Karpas-422 (cell line): ENCODE data around the gene TFDP1. TPM values are rescaled to one million over a fixed set of nuclear protein-coding genes. Genes with fewer than 3 reads are reported as not detected.

Experiments used
- DNase-seq: peaks from one replicate; pipeline ENCODE4 v3.0.0-alpha.2; 2015
- H2AFZ ChIP-seq: fragments of 200-600 bp; sonication (generic); 2 replicates; pipeline ENCODE4 v1.6.1; 2014; ENCODE audit warnings: antibody characterized with exemption, low read length, mixed read lengths
- H3K27ac ChIP-seq: fragments of 200-600 bp; sonication (generic); 2 replicates; pipeline ENCODE4 v1.5.1; 2014; ENCODE audit warnings: mild to moderate bottlenecking, low read length, moderate library complexity
- H3K27me3 ChIP-seq: fragments of 200-600 bp; sonication (generic); 2 replicates; pipeline ENCODE4 v1.6.1; 2014; ENCODE audit warnings: low read length, mixed read lengths
- H3K36me3 ChIP-seq: fragments of 200-600 bp; sonication (generic); 2 replicates; pipeline ENCODE4 v1.6.1; 2014; ENCODE audit warnings: low read length, mixed read lengths; ENCODE audit not compliant: insufficient read depth
- H3K4me1 ChIP-seq: fragments of 200-600 bp; sonication (generic); 2 replicates; pipeline ENCODE4 v1.6.1; 2014; ENCODE audit warnings: mild to moderate bottlenecking, low read length, mixed read lengths
- H3K4me2 ChIP-seq: fragments of 200-600 bp; sonication (generic); 2 replicates; pipeline ENCODE4 v1.6.1; 2014; ENCODE audit warnings: low read length, low read depth, mild to moderate bottlenecking; ENCODE audit not compliant: poor library complexity, severe bottlenecking
- H3K4me3 ChIP-seq: fragments of 200-600 bp; sonication (generic); 2 replicates; pipeline ENCODE4 v1.5.1; 2014; ENCODE audit warnings: mild to moderate bottlenecking, antibody characterized with exemption, low read length, mixed read lengths
- H3K79me2 ChIP-seq: fragments of 200-600 bp; sonication (generic); 2 replicates; pipeline ENCODE4 v1.6.1; 2014; ENCODE audit warnings: mild to moderate bottlenecking, low read length, mixed read lengths
- H3K9ac ChIP-seq: fragments of 200-600 bp; sonication (generic); 2 replicates; pipeline ENCODE4 v1.6.0; 2014; ENCODE audit warnings: low read length
- H3K9me2 ChIP-seq: fragments of 200-600 bp; sonication (generic), shearing (Covaris generic); replicated peaks from 2 replicates; pipeline ENCODE4 v1.6.0; 2014; ENCODE audit warnings: mild to moderate bottlenecking, low read length, moderate library complexity; ENCODE audit not compliant: insufficient read depth
- H3K9me3 ChIP-seq: fragments of 300-700, 200-600 bp; sonication (generic); 2 replicates; pipeline ENCODE4 v1.6.1; 2014; ENCODE audit warnings: low read length, mixed read lengths
- H4K20me1 ChIP-seq: fragments of 200-600 bp; sonication (generic); 2 replicates; pipeline ENCODE4 v1.6.1; 2014; ENCODE audit warnings: mild to moderate bottlenecking, antibody characterized with exemption, low read length, low read depth; ENCODE audit not compliant: insufficient read depth
- total RNA-seq: library from RNA; depleted of rRNA; stranded (reverse); fragments of >200 nt; shearing (Covaris generic); gene quantifications from 2 replicates; pipeline ENCODE4 v1.2.3, GENCODE V29; 2014; ENCODE audit warnings: low replicate concordance

The TFDP1 gene
- total RNA-seq, 1 experiment from 2014 or later: 89.2 TPM

DNA sequence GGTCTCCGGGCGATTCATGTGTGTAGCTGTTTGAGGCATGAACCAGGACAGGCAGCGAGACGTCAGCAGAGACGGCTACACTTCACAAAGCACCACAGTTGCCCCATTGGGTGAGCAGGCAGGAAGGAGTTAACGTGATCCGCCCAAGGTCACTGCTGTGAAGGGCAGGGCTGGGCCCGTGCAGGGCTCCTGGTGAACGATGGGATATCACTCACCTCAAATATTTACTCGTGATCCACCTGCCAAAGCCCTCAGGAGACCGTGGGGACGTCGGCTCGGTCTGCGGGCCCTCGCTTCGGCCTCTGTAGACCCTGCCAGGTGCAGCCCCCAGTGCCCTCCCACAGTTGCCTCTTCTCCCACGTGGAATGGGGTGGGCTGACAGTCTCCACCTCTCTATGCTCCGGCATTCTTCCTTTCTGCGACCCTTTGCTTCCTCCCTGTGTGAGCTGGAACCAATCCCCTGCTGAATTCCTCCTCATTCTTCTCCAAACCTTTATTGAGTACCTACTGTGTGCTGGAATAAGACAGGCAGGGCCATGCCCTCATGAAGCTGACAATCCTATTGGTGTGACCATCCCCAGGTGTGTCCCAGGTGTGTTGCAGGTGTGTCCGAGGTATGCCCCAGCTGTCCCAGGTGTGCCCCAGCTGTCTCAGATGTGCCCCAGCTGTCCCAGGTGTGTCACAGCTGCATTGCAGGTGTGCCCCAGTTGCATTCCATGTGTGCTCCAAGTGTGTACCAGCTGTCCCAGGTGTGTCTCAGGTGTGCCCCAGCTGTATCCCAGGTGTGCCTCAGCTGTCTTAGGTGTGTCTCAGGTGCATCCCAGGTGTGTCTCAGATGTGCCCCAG, 80.4 kb downstream of the TFDP1 start:
- Histone ChIP-seq H3K27me3 (no peaks in the 10 kb centered on the region), H3K9me2 (no peaks in the 10 kb centered on the region), H3K9ac (no peak overlapping the region), H3K27ac (no peak overlapping the region), H4K20me1 (no peaks in the 10 kb centered on the region), H2AFZ (no peak overlapping the region), H3K4me1 (no peaks in the 10 kb centered on the region), H3K4me3 (no peak overlapping the region), H3K9me3 (peaks cover 6% of the 10 kb centered on the region; the same call in 1 of the 2 replicates), H3K4me2 (no peak overlapping the region), H3K36me3 (no peaks in the 10 kb centered on the region), H3K79me2 (no peaks in the 10 kb centered on the region)
- no peak for DNase-seq

DNA sequence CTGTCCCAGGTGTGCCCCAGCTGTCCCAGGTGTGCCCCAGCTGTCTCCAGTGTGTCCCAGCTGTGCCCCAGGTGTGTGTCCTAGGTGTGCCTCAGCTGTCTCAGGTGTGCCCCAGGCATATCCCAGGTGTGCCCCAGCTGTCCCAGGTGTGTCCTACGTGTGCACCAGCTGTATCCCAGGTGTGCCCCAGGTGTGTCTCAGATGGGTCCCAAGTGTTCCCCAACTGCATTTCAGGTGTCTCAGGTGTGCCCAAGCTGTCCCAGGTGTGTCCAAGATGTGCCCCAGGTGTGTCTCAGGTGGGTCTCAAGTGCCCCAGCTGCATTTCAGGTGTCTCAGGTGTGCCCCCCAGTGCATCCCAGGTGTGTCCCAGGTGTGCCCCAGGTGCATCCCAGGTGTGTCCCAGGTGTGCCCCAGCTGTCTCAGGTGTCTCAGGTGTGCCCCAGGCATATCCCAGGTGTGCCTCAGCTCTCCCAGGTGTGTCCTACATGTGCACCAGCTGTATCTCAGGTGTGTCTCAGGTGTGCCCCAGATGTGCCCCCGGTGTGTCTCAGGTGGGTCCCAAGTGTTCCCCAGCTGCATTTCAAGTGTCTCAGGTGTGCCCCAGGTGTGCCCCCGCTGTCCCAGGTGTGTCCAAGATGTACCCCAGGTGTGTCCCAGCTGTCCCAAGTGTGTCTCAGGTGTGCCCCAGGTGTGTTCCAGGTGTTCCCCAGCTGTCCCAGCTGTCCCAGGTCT, 81.2 kb downstream of the TFDP1 start:
- H3K79me2 ChIP-seq: no peaks in the 10 kb centered on the region
- no peaks in the 10 kb centered on the region for H3K36me3 ChIP-seq
- H3K9me2 ChIP-seq: no peaks in the 10 kb centered on the region
- H2AFZ ChIP-seq: no peak overlapping the region
- H3K4me2 ChIP-seq: no peak overlapping the region
- H3K9me3 ChIP-seq: peaks cover 4% of the 10 kb centered on the region; the same call in 1 of the 2 replicates
- no peak overlapping the region for H3K9ac ChIP-seq
- no peaks in the 10 kb centered on the region for H3K27me3 ChIP-seq
- DNase-seq: no peak
- H3K4me3 ChIP-seq: no peak overlapping the region
- no peaks in the 10 kb centered on the region for H4K20me1 ChIP-seq
- H3K27ac ChIP-seq: no peak overlapping the region
- H3K4me1 ChIP-seq: no peaks in the 10 kb centered on the region

DNA sequence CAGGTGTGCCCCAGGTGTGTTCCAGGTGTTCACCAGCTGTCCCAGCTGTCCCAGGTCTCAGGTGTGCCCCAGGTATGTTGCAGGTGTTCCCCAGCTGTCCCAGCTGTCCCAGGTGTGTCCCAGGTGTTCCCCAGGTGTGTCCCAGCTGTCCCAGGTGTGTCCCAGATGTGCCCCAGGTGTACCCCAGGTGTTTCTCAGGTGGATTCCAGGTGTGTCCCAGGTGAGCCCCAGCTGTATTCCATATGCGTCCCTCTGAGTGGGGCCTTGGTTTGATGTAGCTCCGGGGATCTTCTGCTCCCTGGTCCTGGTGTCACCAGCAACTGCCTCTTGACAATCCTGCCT, 81.7 kb downstream of the TFDP1 start:
- H3K4me2 ChIP-seq: no peak overlapping the region
- H3K4me3 ChIP-seq: no peak overlapping the region
- H3K9me3 ChIP-seq: no peaks in the 10 kb centered on the region; the same call in 1 of the 2 replicates
- H2AFZ ChIP-seq: no peak overlapping the region
- no peaks in the 10 kb centered on the region for H3K36me3 ChIP-seq
- H3K27me3 ChIP-seq: no peaks in the 10 kb centered on the region
- H3K9me2 ChIP-seq: no peaks in the 10 kb centered on the region
- H3K27ac ChIP-seq: no peak overlapping the region
- no peaks in the 10 kb centered on the region for H3K79me2 ChIP-seq
- no peaks in the 10 kb centered on the region for H4K20me1 ChIP-seq
- no peak for DNase-seq
- no peak overlapping the region for H3K9ac ChIP-seq
- H3K4me1 ChIP-seq: no peaks in the 10 kb centered on the region

DNA sequence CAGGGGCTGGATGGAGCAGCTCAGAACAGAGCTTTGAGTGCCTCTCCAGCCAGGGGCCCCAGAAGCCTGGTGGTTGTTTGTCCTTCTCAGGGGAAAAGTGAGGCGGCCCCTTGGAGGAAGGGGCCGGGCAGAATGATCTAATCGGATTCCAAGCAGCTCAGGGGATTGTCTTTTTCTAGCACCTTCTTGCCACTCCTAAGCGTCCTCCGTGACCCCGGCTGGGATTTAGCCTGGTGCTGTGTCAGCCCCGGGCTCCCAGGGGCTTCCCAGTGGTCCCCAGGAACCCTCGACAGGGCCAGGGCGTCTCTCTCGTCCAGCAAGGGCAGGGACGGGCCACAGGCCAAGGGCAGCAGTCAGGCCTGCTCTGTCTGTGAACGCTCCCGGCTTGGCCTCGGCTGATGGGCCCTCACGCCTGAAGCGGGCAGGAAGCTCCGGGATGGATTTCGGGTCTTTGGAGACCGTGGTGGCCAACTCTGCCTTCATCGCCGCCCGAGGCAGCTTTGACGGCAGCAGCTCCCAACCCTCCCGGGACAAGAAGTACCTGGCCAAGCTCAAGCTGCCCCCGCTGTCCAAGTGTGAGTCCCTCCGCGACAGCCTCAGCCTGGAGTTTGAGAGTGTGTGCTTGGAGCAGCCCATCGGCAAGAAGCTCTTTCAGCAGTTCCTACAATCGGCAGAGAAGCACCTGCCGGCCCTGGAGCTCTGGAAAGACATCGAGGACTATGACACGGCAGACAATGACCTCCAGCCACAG, 82.6 kb downstream of the TFDP1 start, which contains the start of gene GRK1:
TSS of gene GRK1 (plus strand) at position 269 of the 751 bp plus-strand sequence. CDS start at position 437, 168 bp downstream.
- Histone ChIP-seq H3K9ac (no peak within 1 kb of the TSS), H3K4me3 (no peak within 1 kb of the TSS), H4K20me1 (no peaks in the 10 kb centered on the region), H3K4me1 (no peaks in the 10 kb centered on the region), H2AFZ (no peak within 1 kb of the TSS), H3K27ac (no peak within 1 kb of the TSS), H3K79me2 (no peaks in the 10 kb centered on the region), H3K27me3 (no peaks in the 10 kb centered on the region), H3K9me2 (no peaks in the 10 kb centered on the region), H3K9me3 (no peaks in the 10 kb centered on the region; the same call in 1 of the 2 replicates), H3K4me2 (no peak within 1 kb of the TSS), H3K36me3 (no peaks in the 10 kb centered on the region)
- no peak for DNase-seq

DNA sequence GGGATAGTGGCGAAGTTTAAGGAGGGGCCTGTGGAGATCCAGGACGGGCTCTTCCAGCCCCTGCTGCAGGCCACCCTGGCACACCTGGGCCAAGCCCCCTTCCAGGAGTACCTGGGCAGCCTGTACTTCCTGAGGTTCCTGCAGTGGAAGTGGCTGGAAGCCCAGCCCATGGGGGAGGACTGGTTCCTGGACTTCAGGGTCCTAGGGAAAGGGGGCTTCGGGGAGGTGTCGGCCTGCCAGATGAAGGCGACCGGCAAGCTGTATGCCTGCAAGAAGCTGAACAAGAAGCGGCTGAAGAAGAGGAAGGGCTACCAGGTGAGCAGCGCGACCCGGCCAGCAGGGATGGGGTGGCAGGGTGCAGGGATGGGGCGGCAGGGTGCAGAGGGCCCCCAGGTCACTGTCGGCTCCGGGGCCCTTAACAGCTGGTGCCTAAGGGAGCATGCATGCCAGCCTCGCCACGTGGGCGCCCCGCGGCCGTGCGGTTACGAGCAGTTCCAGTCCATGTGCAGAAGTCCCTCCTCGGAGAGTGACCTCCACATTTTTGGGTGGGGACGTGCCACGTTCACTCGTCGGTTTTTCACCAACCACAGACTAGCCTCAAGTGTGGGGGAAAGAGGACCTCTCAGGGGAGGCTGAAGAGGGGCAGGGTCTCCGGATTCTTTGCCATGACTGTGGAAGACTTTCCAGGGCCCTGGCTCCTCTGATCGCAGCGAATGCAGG, 83.4 kb downstream of the TFDP1 start:
- Histone ChIP-seq H3K9me3 (no peaks in the 10 kb centered on the region; the same call in 1 of the 2 replicates), H4K20me1 (no peaks in the 10 kb centered on the region), H3K4me3 (no peak overlapping the region), H3K9ac (no peak overlapping the region), H3K9me2 (no peaks in the 10 kb centered on the region), H3K4me2 (no peak overlapping the region), H3K36me3 (no peaks in the 10 kb centered on the region), H3K4me1 (no peaks in the 10 kb centered on the region), H2AFZ (no peak overlapping the region), H3K79me2 (no peaks in the 10 kb centered on the region), H3K27ac (no peak overlapping the region), H3K27me3 (no peaks in the 10 kb centered on the region)
- DNase-seq: no peak

DNA sequence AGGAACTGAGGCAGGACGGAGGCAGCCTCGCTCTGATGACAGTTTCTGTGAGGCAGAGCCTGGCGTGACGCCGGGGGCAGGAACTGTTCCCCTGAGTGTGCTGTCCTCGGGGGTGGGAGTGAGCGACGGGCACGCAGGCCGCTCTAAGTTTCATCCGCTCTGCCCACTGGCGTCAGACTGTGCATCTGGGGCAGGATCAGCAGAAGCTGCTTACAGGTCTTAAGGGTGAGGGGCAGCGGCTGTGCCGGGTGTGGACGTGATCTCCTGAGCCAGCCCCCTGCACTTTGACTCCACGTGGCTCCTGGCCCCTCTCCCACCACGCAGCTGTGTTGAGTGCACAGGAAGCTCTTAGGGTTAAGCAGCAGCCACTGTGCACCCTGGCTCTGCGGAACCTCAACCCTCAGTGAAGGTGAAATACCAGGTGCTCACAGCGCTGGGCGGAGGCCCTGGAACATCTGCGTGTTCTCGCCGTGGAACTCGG, 84.0 kb downstream of the TFDP1 start:
- Histone ChIP-seq H3K27me3 (no peaks in the 10 kb centered on the region), H3K36me3 (no peaks in the 10 kb centered on the region), H3K4me2 (no peak overlapping the region), H3K4me3 (no peak overlapping the region), H3K9ac (no peak overlapping the region), H2AFZ (no peak overlapping the region), H3K27ac (no peak overlapping the region), H3K9me3 (no peaks in the 10 kb centered on the region; the same call in 1 of the 2 replicates), H3K9me2 (no peaks in the 10 kb centered on the region), H4K20me1 (no peaks in the 10 kb centered on the region), H3K79me2 (no peaks in the 10 kb centered on the region), H3K4me1 (no peaks in the 10 kb centered on the region)
- no peak for DNase-seq

DNA sequence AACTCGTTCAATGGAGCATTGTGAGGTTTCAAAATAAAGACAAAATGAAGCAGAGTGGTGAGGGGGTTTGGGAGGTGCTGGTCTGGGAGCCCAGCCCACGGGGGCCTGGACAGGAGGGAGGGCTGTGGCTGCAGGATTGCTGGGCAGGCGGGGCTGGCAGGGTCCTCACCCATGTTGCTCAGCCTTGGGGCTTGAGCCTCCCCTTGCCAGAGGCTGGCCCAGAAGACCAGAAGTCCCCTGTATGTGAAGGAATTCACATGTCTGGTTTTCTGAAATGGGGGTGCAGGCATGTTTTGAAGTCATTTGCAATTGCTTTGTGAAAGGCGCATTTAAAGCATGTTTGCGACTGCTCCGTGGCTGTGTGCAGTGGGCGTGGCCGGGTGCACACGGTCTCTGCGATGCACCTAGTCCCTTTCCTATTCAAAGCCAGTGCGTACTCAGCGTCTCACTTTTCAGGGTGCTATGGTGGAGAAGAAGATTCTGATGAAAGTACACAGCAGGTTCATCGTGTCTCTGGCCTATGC, 84.7 kb downstream of the TFDP1 start:
- Histone ChIP-seq H3K36me3 (no peaks in the 10 kb centered on the region), H3K4me2 (no peak overlapping the region), H3K27ac (no peak overlapping the region), H3K27me3 (no peaks in the 10 kb centered on the region), H3K79me2 (no peaks in the 10 kb centered on the region), H2AFZ (no peak overlapping the region), H3K9ac (no peak overlapping the region), H3K4me1 (no peaks in the 10 kb centered on the region), H3K9me3 (no peaks in the 10 kb centered on the region; the same call in 1 of the 2 replicates), H4K20me1 (no peaks in the 10 kb centered on the region), H3K4me3 (no peak overlapping the region), H3K9me2 (no peaks in the 10 kb centered on the region)
- no peak for DNase-seq
